C4-2B (cell line): ENCODE results near the gene RANBP17.
A peak's percentile ranks its signal among the peaks of the same experiment; 100 is the strongest.

ENCODE experiments used
- H3K27ac ChIP-seq: fragments of 450-650 bp; 2 replicates; pipeline ENCODE4 v1.5.1; 2017
- ZFX ChIP-seq: fragments of 450-650 bp; IDR thresholded peaks from 2 replicates; pipeline ENCODE4 v1.6.1; 2017
- TF ChIP-seq, protein P1 (sequence below): fragments of 450-650 bp; conservative IDR thresholded peaks from 2 replicates; pipeline ENCODE4 v1.5.1; 2017; ENCODE audit warnings: mild to moderate bottlenecking

Gene RANBP17

DNA sequence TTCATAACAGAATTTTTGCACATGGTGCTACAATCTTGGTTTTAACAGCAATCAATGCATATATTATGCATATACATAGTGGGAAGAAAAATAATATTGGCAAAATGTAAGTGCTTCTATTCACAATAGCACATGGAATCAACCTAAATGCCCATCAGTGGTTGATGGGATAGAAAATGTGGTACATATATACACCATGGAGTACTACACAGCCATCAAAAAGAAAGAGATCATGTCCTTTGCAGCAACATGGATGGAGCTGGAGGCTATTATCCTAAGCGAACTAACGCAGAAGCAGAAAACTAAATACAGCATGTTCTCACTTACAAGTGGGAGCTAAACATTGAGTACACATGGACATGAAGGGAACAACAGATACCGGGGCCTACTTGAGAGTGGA lies 410.0 kb downstream of the RANBP17 start:
- TF ChIP-seq, protein P1, sequence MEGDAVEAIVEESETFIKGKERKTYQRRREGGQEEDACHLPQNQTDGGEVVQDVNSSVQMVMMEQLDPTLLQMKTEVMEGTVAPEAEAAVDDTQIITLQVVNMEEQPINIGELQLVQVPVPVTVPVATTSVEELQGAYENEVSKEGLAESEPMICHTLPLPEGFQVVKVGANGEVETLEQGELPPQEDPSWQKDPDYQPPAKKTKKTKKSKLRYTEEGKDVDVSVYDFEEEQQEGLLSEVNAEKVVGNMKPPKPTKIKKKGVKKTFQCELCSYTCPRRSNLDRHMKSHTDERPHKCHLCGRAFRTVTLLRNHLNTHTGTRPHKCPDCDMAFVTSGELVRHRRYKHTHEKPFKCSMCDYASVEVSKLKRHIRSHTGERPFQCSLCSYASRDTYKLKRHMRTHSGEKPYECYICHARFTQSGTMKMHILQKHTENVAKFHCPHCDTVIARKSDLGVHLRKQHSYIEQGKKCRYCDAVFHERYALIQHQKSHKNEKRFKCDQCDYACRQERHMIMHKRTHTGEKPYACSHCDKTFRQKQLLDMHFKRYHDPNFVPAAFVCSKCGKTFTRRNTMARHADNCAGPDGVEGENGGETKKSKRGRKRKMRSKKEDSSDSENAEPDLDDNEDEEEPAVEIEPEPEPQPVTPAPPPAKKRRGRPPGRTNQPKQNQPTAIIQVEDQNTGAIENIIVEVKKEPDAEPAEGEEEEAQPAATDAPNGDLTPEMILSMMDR = no peak
- TF ChIP-seq ZFX = no peak
- H3K27ac ChIP-seq = no peak overlapping the region

GRCh38 chr5:171272996-171273970 lies 411.5 kb downstream of the RANBP17 start:
- no peak overlapping the region for H3K27ac ChIP-seq
- no peak for TF ChIP-seq ZFX
- TF ChIP-seq, protein P1 = peak; percentile 51

GRCh38 chr5:171275841-171276544 lies 414.2 kb downstream of the RANBP17 start:
- TF ChIP-seq ZFX = no peak
- TF ChIP-seq, protein P1 = no peak
- H3K27ac ChIP-seq = no peak overlapping the region

DNA sequence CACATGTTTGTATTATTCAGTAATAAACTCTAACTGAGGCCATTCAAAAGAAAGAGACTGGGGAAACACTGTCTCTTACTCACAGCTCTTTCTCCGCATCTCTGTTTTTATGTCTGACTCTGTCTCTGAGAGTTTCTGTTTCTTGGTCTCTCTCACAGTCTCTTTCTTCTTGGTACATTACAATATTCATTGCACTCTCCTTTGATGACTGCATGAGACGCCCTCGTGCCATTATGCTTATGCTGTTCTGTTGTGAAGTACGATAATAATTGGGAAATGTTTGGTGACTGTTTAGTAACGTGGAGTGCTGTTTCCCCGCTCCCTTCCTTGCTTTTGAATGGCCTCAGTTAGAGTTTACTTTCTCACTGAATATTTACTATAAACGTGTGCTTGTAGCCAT lies 421.9 kb downstream of the RANBP17 start:
- H3K27ac ChIP-seq = no peak overlapping the region
- TF ChIP-seq, protein P1 = no peak
- TF ChIP-seq ZFX = no peak

DNA sequence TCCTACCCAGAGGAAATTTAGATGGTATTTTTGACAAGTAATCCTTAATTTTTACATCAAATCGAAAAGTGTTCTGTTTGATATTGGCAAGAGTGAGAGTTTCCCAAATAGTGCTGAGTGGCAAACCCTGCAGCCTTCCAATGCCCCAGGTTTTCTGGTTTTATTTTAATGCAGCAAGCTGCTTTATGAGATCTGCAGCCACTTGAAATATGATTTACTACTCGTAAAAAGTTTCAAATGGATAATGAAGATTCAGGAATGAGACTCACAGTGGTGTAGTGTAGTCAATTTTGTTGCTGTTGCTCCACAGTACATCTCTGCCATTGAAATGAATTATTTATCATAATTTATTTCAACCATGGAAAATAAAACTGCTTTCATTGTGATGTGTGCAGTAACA lies 423.6 kb downstream of the RANBP17 start:
- TF ChIP-seq, protein P1 = no peak
- TF ChIP-seq ZFX = no peak
- H3K27ac ChIP-seq = no peak overlapping the region

DNA sequence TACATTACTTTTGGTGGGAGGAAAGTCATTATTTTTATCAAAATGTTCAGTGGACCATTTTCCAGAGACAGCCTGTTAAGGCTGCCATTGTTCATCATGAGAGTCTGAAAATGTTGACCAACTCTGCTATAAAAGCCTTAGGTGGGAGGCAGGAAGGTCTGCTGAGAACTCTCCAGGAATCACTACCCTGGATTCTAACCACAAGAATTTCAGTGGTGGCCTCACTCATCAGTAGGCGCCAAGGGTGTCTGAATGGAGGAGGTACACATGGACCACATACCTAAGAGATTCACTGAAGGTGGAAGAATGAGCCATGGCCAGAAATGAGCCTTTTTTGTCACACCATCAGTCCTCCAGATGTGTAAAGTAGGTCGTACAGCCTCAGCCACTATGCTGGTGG lies 426.2 kb downstream of the RANBP17 start:
- H3K27ac ChIP-seq = no peak overlapping the region
- no peak for TF ChIP-seq ZFX
- TF ChIP-seq, protein P1 = no peak

DNA sequence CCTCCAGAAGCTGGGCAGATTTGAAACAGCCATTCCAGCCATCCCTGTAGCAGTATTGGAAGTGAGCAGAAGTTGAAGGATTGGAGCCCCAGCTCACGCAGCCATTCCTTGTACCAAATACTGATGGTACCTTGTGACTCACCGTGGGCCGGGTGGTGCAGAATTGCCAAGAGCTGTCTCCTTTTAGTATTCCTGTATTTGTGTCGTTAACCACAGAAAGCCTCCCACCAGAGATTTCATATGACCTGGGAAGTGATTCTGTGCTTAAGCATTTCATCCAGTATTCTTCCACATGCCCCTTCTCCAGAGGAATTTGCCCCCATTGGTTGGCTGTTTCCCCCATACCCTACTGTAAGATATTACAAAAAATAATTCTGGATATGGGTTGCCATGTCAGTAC lies 429.6 kb downstream of the RANBP17 start:
- H3K27ac ChIP-seq = no peak overlapping the region
- TF ChIP-seq ZFX = no peak
- TF ChIP-seq, protein P1 = no peak
